Subcutaneous abdominal adipose tissue (tissue), 5 donors: ENCODE data around the gene TBCD.

Experiments
- H3K27ac ChIP-seq: one replicate; pipeline ENCODE4 v1.7.0; 2013; ENCODE audit warnings: low read depth, mild to moderate bottlenecking, inconsistent platforms, low read length, moderate library complexity
- H3K27me3 ChIP-seq, 5 donors: one replicate each; pipeline ENCODE4 v1.7.0; 2013; ENCODE audit warnings: low read length in 5 of 5, inconsistent platforms in 1 of 5; ENCODE audit not compliant: control insufficient read depth in 5 of 5, insufficient read depth in 4 of 5
- H3K36me3 ChIP-seq, 5 donors: one replicate each; pipeline ENCODE4 v1.7.0; 2013; ENCODE audit warnings: low read length in 5 of 5; ENCODE audit not compliant: control insufficient read depth in 5 of 5, insufficient read depth in 5 of 5
- H3K4me1 ChIP-seq, 5 donors: one replicate each; pipeline ENCODE4 v1.7.0; 2013; ENCODE audit warnings: low read length in 5 of 5, mild to moderate bottlenecking in 3 of 5, moderate library complexity in 1 of 5; ENCODE audit not compliant: control insufficient read depth in 5 of 5, insufficient read depth in 5 of 5
- H3K4me3 ChIP-seq, 5 donors: one replicate each; pipeline ENCODE4 v1.7.0; 2013; ENCODE audit warnings: low read length in 5 of 5, low read depth in 1 of 5
- H3K9ac ChIP-seq, 5 donors: one replicate each; pipeline ENCODE4 v1.7.0; 2013; ENCODE audit warnings: low read length in 5 of 5, mild to moderate bottlenecking in 4 of 5, moderate library complexity in 3 of 5
- H3K9me3 ChIP-seq, 5 donors: one replicate each; pipeline ENCODE4 v1.7.0; 2013; ENCODE audit warnings: low read length in 5 of 5; ENCODE audit not compliant: control insufficient read depth in 5 of 5
- donor health status: healthy.
- donor health status: healthy.
- donor health status: healthy.
- donor health status: healthy.
- donor health status: healthy.

TBCD gene

DNA sequence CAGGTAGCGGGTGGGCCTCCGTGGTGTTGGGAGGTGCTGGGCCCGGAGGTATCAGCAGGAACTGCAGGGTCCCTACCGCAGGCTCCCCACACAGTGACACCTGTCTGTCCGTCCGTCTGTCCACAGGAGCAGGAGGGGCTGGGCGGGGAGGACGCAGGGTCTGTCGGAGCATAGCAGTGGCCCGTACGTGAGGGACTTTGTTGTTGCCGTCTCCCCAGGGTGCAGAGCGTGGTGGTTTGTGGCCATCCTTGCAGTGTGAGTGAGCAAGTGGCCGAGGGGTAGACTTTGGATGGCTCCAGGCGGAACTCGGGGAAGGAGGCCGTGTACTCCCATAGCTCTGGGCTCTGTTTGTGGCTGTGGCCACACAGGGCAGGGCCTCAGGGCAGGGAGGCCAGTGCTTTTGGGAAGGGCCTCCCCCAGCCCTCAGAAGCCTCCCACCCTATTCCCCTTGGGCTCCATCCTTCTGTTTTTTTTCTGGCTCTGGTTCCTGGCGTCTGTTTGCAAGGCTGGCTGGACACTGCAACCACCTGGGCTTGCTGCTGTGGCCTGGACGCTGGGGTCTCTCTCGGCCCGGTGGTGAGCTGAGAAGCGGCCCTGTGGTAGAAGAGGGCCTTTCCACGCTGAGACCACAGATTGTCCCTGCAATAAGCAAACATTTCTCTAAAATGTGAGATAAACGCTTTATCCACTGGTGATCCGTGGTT, 128.9 kb downstream of the TBCD start:
- H3K4me1 ChIP-seq = peaks cover 5 to 69% (median 54%) of the 10 kb centered on the region in 5 donors
- no peak overlapping the region for H3K4me3 ChIP-seq
- peaks cover 0 to 7% (median 0%) of the 10 kb centered on the region in 5 donors for H3K36me3 ChIP-seq
- no peaks in the 10 kb centered on the region for H3K9me3 ChIP-seq
- H3K27ac ChIP-seq = no peak overlapping the region
- no peak overlapping the region for H3K9ac ChIP-seq
- H3K27me3 ChIP-seq = no peaks in the 10 kb centered on the region

DNA sequence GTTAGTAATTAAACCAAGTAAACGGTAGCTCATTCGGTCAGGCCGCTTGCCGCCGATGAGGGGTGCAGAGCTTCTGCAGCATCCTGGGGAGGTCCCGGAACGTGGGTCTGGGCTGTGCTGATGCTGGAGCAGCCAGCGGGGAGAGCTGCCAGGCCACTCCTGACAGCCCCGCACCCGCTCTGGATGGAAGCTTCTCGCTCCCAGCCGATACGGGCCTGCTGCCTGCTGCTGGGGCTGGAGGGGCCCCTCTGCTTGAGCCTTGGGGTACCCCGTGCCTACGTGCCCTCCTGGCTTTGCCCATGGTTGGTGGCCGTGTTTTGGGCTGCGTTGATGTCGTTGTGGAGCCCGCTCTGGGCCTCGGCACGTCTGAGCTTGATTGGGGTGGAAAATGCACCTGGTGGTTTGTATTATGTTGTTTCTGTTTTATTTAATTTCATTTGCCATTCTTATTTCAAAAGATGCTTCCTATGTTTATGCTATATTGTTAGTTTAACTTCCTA, 129.5 kb downstream of the TBCD start:
- Histone ChIP-seq H3K27ac (no peak overlapping the region), H3K9ac (peak overlapping the region in 1 of 5 donors; percentile 33), H3K36me3 (peaks cover 0 to 7% (median 0%) of the 10 kb centered on the region in 5 donors), H3K4me3 (no peak overlapping the region), H3K4me1 (peaks cover 9 to 69% (median 55%) of the 10 kb centered on the region in 5 donors), H3K27me3 (no peaks in the 10 kb centered on the region), H3K9me3 (no peaks in the 10 kb centered on the region)

DNA sequence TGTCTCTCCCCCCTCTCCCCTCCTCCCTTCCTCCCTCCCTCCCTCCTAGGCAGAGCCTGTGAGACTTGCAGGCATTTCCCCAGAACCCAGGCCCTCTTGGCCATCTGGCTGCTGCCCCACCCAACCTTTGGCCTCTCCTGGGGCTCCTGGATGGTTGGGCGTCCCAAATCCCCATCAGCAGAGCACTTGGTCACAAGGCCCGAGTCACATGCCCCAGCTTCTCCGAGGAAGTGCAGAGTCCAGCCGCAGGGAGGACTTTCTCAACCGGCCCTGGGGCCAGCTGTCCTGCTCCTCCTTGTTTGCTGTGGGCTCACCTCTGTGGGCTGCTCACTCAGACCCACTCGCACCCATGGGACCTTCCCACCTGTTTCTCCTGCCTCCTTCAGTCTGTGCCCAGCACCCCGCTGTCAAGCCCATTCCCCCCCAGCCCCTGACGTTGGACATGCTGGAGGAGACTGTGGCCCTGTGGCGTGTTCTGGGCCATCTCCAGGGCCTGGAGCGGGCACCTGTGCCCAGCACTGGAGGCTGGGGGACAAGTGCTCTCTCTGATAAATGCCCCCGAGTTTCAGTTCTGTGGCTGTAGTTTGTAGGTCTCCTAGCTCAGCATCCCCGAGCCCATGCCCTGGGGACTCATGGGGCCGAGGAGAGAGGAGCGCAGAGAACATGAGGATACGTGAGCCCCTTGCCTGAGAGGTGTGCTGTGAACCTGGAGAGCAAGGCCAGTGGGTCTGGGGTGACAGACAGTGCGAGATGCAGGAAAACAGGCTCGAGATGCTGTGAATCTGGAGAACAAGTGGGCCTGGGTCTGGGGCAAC, 130.2 kb downstream of the TBCD start:
- Histone ChIP-seq H3K36me3 (peaks cover 0 to 7% (median 0%) of the 10 kb centered on the region in 5 donors), H3K4me1 (peaks cover 9 to 64% (median 48%) of the 10 kb centered on the region in 5 donors), H3K9ac (peak overlapping the region in 2 of 5 donors; percentile 22 to 27), H3K27me3 (no peaks in the 10 kb centered on the region), H3K27ac (no peak overlapping the region), H3K4me3 (no peak overlapping the region), H3K9me3 (no peaks in the 10 kb centered on the region)

DNA sequence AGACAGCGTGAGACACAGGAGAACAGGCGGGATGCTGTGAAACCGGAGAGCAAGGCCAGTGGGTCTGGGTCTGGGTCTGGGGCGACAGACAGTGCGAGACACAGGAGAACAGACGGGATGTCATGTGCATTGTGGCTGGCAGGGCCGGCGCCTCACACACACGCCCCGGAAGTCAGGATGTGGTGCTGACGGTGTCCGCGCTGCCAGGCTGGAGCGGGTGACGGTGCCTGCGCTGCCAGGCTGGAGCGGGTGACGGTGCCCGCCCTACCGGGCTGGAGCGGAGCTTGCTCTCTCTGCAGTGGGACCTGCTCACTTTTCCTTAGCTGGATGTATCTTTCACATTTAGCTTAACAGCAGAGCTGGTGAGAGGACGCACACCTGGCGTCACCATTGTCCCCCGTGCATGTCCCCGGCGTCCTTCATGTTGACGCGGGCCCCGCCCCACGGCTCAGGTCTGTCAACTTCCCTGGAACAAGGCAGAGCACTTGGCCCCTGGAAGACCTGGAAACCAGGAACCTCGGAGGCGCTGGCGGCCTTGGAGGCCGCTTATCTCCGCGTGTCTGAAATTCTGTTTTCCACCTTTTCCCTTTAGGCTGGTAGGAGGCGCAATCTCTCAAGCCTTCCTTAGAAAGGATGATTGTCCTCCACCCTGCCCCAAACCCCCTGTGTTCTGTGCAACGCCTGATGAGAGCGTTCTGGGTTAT, 131.0 kb downstream of the TBCD start:
- Histone ChIP-seq H3K27me3 (no peaks in the 10 kb centered on the region), H3K4me3 (no peak overlapping the region), H3K9me3 (no peaks in the 10 kb centered on the region), H3K27ac (no peak overlapping the region), H3K4me1 (peaks cover 9 to 63% (median 44%) of the 10 kb centered on the region in 5 donors), H3K9ac (peak overlapping the region in 1 of 5 donors; percentile 27), H3K36me3 (peaks cover 0 to 7% (median 0%) of the 10 kb centered on the region in 5 donors)

DNA sequence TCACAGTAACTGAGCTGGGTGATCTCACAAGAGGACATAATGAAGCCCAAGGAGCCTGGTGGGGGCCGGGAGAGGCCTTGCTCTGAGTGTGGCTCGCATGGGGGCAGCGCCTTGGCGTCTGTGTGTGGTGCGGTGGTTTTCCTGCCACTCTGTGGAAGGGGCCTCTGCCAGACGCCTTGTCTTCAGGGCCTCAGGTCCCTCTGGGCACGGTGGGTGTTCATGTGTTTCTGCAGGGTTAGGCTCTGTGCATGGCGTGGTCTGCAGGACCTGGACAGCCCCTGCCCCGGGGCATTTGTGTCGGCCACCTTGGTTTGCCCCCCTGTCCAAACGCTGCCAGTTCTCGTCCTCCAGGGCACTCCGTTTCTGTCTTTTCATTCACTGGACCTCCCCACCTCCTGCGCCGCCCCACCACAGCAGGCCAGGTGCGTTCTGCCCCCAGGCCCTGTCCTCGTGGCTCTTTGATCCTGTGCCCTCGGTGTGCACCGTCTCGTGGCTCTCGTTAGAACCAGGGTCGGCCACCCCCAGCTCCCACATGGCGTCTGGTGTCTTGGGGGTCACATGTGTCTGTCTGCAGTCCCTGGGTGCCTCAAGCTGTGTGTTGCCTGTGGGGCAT, 131.7 kb downstream of the TBCD start:
- H3K36me3 ChIP-seq = peaks cover 0 to 5% (median 0%) of the 10 kb centered on the region in 5 donors
- no peaks in the 10 kb centered on the region for H3K27me3 ChIP-seq
- no peak overlapping the region for H3K27ac ChIP-seq
- H3K4me3 ChIP-seq = no peak overlapping the region
- H3K9me3 ChIP-seq = no peaks in the 10 kb centered on the region
- H3K9ac ChIP-seq = no peak overlapping the region
- H3K4me1 ChIP-seq = peaks cover 9 to 66% (median 44%) of the 10 kb centered on the region in 5 donors

DNA sequence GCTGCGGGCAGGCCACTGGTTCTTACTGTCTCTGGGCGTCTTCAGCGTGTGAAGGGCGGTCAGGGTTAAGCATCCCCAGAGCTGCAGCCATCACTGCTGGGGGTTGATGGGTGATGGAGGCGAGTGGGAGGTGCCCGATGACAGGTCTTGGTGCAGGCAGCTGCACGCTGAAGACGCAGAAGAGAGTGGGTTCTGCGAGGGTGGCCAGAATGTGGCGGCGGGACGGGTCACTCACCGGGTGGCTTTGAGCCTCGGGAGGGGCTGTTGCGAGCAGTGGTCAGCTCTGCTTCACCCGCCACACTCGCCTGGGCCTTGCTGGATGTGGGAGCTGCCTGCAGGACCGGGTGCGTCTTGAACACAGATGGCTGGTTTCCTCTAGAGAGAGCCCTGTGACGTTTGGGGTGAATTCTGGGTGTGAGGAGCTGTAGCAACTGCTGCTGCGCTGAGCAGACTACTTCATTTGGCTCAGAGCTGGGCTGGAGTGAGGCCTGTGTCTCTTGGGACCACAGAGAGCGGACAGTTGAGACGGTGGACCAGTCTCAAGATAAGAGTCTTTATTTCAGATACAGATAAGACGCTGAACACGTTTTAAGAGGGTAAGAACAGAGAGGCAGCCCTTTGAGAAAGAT, 132.6 kb downstream of the TBCD start:
- H3K9ac ChIP-seq = no peak overlapping the region
- H3K9me3 ChIP-seq = no peaks in the 10 kb centered on the region
- H3K36me3 ChIP-seq = peaks cover 0 to 5% (median 0%) of the 10 kb centered on the region in 5 donors
- H3K4me1 ChIP-seq = peaks cover 9 to 72% (median 54%) of the 10 kb centered on the region in 5 donors
- H3K27me3 ChIP-seq = no peaks in the 10 kb centered on the region
- H3K4me3 ChIP-seq = no peak overlapping the region
- peak overlapping the region; percentile 10 for H3K27ac ChIP-seq

DNA sequence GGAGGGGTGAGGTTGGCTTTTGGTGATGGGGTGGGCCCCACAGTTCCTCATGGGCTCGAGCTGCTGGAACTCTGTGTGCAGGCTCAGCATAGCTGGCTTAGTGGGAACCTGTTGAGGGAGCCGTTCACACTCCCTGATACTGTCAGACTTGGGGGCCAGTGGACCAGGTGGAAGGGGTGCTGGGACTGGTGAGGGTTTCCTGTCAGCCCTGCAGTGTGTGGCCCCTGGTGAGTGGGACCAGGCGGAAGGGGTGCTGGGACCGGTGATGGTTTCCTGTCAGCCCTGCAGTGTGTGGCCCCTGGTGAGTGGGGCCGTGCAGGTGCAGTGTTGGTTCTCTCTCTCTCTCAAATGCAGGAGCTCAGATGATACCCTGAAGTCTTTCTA, 133.1 kb downstream of the TBCD start:
- H3K4me1 ChIP-seq = peaks cover 9 to 77% (median 59%) of the 10 kb centered on the region in 5 donors
- H3K4me3 ChIP-seq = no peak overlapping the region
- peaks cover 0 to 5% (median 0%) of the 10 kb centered on the region in 5 donors for H3K36me3 ChIP-seq
- no peaks in the 10 kb centered on the region for H3K27me3 ChIP-seq
- H3K9ac ChIP-seq = no peak overlapping the region
- peak overlapping the region; percentile 10 for H3K27ac ChIP-seq
- H3K9me3 ChIP-seq = no peaks in the 10 kb centered on the region

DNA sequence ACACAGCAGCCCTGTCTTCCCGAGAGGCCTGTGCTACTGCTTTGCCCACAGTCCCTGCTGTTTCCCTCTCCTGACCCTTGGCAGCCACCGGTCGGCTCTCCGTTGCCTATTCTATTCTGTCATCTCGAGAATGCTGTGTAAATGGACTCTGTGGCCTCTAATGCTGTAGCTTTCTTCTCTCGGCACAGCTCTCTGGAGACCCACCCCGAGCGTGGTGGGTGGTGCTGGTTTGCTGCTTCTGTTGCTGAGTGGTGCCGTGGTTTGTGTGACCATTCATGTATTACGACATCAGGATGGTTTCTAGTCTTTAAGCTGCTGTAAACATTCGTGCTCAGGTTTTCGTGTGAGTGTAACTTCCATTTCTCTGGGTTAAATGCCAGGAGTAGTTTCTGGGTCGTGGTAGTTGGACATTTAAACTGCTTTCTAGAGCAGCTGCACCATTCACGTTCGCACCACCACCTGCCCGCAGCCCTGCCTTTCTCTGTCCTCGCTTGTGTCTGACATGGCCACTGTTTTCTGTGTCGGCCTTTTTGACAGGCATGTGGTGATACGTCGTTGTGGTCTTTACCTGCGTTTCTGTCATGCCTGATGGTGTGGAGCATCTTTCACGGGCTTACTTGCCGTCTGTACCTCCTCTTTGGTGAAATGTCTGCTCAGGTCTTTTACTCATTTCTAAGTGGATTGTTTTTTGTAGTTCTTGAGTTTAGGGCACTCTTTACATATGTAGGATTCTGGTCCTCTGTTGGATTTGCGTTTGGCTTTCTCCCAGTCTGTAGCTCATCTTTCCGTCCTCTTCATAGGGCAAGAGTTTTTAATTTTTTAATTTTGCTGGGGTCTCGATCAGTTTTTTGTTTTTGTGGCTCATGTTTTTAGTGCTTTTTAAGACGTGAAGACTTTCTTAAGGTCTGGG, 135.6 kb downstream of the TBCD start:
- Histone ChIP-seq H3K36me3 (peaks cover 0 to 14% (median 0%) of the 10 kb centered on the region in 5 donors), H3K4me1 (peaks cover 8 to 68% (median 49%) of the 10 kb centered on the region in 5 donors), H3K27me3 (peaks cover 0 to 3% (median 0%) of the 10 kb centered on the region in 5 donors), H3K27ac (no peak overlapping the region), H3K9ac (no peak overlapping the region), H3K4me3 (no peak overlapping the region), H3K9me3 (no peaks in the 10 kb centered on the region)
